HEK293 (cell line): ENCODE measurements around the gene DOCK3.

ENCODE experiments used
- ZNF324 ChIP-seq: fragments of 450-650 bp; formaldehyde crosslinking; IDR thresholded peaks from 2 replicates; pipeline ENCODE4 v1.5.1; 2016; ENCODE audit warnings: missing biosample characterization, missing genetic modification characterization
- TF ChIP-seq, protein P1 (sequence below): fragments of 450-650 bp; formaldehyde crosslinking; IDR thresholded peaks from 2 replicates; pipeline ENCODE4 v1.5.1; 2016; ENCODE audit warnings: missing biosample characterization, missing genetic modification characterization
- TF ChIP-seq, protein P2 (sequence below): fragments of 450-650 bp; IDR thresholded peaks from 2 replicates; pipeline ENCODE4 v1.5.1; 2018; ENCODE audit warnings: missing biosample characterization, mild to moderate bottlenecking, missing genetic modification characterization
- TF ChIP-seq, protein P3 (sequence below): fragments of 450-650 bp; formaldehyde crosslinking; optimal IDR thresholded peaks from 2 replicates; pipeline ENCODE3; 2016; ENCODE audit warnings: missing biosample characterization, mild to moderate bottlenecking, missing genetic modification characterization

DNA sequence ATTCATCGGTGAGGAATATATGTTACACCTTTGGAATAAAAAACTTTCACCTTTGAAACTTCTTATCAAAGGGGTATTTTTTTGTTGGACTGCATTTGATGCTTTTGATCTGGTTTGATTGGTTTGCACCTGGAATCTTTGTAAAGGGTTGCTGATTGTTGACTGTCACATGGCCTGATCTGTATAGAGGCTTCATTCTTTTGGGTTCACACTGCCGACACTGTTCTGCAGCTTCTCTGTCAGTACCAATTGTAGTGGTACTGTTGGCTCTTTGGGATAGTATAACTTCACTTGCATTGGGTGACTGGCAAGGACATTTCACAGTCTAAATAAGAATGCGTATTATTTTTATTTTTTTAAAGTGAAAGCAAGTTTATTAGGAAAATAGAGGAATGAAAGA, 155.7 kb downstream of the DOCK3 start:
- TF ChIP-seq ZNF324 (tag by site-specific recombination), result no peak
- TF ChIP-seq, protein P1, sequence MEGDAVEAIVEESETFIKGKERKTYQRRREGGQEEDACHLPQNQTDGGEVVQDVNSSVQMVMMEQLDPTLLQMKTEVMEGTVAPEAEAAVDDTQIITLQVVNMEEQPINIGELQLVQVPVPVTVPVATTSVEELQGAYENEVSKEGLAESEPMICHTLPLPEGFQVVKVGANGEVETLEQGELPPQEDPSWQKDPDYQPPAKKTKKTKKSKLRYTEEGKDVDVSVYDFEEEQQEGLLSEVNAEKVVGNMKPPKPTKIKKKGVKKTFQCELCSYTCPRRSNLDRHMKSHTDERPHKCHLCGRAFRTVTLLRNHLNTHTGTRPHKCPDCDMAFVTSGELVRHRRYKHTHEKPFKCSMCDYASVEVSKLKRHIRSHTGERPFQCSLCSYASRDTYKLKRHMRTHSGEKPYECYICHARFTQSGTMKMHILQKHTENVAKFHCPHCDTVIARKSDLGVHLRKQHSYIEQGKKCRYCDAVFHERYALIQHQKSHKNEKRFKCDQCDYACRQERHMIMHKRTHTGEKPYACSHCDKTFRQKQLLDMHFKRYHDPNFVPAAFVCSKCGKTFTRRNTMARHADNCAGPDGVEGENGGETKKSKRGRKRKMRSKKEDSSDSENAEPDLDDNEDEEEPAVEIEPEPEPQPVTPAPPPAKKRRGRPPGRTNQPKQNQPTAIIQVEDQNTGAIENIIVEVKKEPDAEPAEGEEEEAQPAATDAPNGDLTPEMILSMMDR (tag by site-specific recombination), result no peak
- TF ChIP-seq, protein P2, sequence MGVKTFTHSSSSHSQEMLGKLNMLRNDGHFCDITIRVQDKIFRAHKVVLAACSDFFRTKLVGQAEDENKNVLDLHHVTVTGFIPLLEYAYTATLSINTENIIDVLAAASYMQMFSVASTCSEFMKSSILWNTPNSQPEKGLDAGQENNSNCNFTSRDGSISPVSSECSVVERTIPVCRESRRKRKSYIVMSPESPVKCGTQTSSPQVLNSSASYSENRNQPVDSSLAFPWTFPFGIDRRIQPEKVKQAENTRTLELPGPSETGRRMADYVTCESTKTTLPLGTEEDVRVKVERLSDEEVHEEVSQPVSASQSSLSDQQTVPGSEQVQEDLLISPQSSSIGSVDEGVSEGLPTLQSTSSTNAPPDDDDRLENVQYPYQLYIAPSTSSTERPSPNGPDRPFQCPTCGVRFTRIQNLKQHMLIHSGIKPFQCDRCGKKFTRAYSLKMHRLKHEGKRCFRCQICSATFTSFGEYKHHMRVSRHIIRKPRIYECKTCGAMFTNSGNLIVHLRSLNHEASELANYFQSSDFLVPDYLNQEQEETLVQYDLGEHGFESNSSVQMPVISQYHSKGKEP, result no peak
- TF ChIP-seq, protein P3, sequence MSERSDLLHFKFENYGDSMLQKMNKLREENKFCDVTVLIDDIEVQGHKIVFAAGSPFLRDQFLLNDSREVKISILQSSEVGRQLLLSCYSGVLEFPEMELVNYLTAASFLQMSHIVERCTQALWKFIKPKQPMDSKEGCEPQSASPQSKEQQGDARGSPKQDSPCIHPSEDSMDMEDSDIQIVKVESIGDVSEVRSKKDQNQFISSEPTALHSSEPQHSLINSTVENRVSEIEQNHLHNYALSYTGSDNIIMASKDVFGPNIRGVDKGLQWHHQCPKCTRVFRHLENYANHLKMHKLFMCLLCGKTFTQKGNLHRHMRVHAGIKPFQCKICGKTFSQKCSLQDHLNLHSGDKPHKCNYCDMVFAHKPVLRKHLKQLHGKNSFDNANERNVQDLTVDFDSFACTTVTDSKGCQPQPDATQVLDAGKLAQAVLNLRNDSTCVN (tag by site-specific recombination), result no peak
